K562 (cell line): ENCODE measurements around the gene NDUFS5.
"Not testable (repeated sequence)": the region's sequence is repeated elsewhere in the genome, so short reads cannot be mapped to it uniquely, and the experiment has no call there.

Experiments
- FOS ChIP-seq: IDR thresholded peaks from 3 replicates; pipeline ENCODE4 v1.6.1; 2011; ENCODE audit not compliant: insufficient read length; ENCODE audit errors: extremely low read depth
- FOXM1 ChIP-seq, 2 experiments: fragments of 450-650 bp in 1 of 2; sonication (generic) in 1 of 2; formaldehyde crosslinking in 1 of 2; IDR thresholded peaks; 2 replicates each; pipeline versions ENCODE4 v1.6.1 to v1.9.0; 2017 to 2022; ENCODE audit warnings: low read depth in 2 of 2, mild to moderate bottlenecking in 2 of 2, missing genetic modification reagents in 1 of 2, moderate library complexity in 1 of 2
- POLR2AphosphoS5 ChIP-seq: IDR thresholded peaks from 2 replicates; pipeline ENCODE4 v1.6.1; 2011; ENCODE audit warnings: mild to moderate bottlenecking, low read depth, low read length, moderate library complexity; ENCODE audit not compliant: control insufficient read depth, insufficient read depth
- SMAD1 ChIP-seq: fragments of 150-350 bp; IDR thresholded peaks from 2 replicates; pipeline ENCODE4 v1.6.1; 2014; ENCODE audit warnings: low read length, low read depth; ENCODE audit not compliant: partially characterized antibody
- SRSF7 ChIP-seq: fragments of 200-400 bp; formaldehyde crosslinking; optimal IDR thresholded peaks from 2 replicates; pipeline ENCODE3; 2017; ENCODE audit warnings: mild to moderate bottlenecking, low read depth, low read length
- USF1 ChIP-seq: sonication (generic); formaldehyde crosslinking; IDR thresholded peaks from 2 replicates; pipeline ENCODE4 v1.9.0; 2022; ENCODE audit warnings: mild to moderate bottlenecking, missing genetic modification reagents
- ZBTB34 ChIP-seq: fragments of 250-450 bp; sonication (Bioruptor Pico); IDR thresholded peaks from 2 replicates; pipeline ENCODE4 v1.8.0; 2021; ENCODE audit warnings: mild to moderate bottlenecking, moderate library complexity
- ZNF274 ChIP-seq: IDR thresholded peaks from 2 replicates; pipeline ENCODE4 v1.6.1; 2011; ENCODE audit warnings: low read depth, mild to moderate bottlenecking, low read length, moderate library complexity, borderline replicate concordance
- ZNF431 ChIP-seq: sonication (generic); formaldehyde crosslinking; IDR thresholded peaks from 2 replicates; pipeline ENCODE4 v1.8.0; 2022; ENCODE audit warnings: mild to moderate bottlenecking, missing genetic modification reagents
- ZNF764 ChIP-seq: fragments of 250-450 bp; sonication (Bioruptor Pico); IDR thresholded peaks from 2 replicates; pipeline ENCODE4 v1.4.0; 2020; ENCODE audit warnings: low read depth, mild to moderate bottlenecking, moderate library complexity
- TF ChIP-seq, protein P1 (sequence below), 3 experiments: IDR thresholded peaks in 2 of 3; conservative IDR thresholded peaks in 1 of 3; 2 replicates each; pipeline ENCODE4 v1.5.1; 2011 to 2012; ENCODE audit warnings: low read length in 3 of 3, mild to moderate bottlenecking in 3 of 3, control low read depth in 2 of 3, improper control_type of control experiment in 1 of 3, inconsistent platforms in 1 of 3, low read depth in 1 of 3, mixed read lengths in 1 of 3, moderate library complexity in 1 of 3; ENCODE audit not compliant: insufficient read depth in 2 of 3
- TF ChIP-seq, protein P2 (sequence below): sonication (generic); formaldehyde crosslinking; IDR thresholded peaks from 2 replicates; pipeline ENCODE4 v1.8.1; 2022; ENCODE audit warnings: missing genetic modification reagents

- TF ChIP-seq, protein P1, sequence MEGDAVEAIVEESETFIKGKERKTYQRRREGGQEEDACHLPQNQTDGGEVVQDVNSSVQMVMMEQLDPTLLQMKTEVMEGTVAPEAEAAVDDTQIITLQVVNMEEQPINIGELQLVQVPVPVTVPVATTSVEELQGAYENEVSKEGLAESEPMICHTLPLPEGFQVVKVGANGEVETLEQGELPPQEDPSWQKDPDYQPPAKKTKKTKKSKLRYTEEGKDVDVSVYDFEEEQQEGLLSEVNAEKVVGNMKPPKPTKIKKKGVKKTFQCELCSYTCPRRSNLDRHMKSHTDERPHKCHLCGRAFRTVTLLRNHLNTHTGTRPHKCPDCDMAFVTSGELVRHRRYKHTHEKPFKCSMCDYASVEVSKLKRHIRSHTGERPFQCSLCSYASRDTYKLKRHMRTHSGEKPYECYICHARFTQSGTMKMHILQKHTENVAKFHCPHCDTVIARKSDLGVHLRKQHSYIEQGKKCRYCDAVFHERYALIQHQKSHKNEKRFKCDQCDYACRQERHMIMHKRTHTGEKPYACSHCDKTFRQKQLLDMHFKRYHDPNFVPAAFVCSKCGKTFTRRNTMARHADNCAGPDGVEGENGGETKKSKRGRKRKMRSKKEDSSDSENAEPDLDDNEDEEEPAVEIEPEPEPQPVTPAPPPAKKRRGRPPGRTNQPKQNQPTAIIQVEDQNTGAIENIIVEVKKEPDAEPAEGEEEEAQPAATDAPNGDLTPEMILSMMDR (IDR thresholded peaks at IDR 0.05 in 2 of 3, conservative IDR thresholded peaks at IDR 0.05 in 1 of 3; ENCODE audit: insufficient read depth in 2 of 3, low read depth in 1 of 3, low read length in 3 of 3) = not testable (repeated sequence)
- not testable (repeated sequence) for TF ChIP-seq ZNF431 (CRISPR knock-in tag); SMAD1; FOS; ZBTB34 (CRISPR knock-in tag); ZNF274; SRSF7; POLR2AphosphoS5; USF1; FOXM1 (IDR thresholded peaks at IDR 0.05; ENCODE audit: low read depth); FOXM1 (CRISPR knock-in tag; IDR thresholded peaks at IDR 0.05; ENCODE audit: low read depth); ZNF764 (CRISPR knock-in tag)
- TF ChIP-seq, protein P2, sequence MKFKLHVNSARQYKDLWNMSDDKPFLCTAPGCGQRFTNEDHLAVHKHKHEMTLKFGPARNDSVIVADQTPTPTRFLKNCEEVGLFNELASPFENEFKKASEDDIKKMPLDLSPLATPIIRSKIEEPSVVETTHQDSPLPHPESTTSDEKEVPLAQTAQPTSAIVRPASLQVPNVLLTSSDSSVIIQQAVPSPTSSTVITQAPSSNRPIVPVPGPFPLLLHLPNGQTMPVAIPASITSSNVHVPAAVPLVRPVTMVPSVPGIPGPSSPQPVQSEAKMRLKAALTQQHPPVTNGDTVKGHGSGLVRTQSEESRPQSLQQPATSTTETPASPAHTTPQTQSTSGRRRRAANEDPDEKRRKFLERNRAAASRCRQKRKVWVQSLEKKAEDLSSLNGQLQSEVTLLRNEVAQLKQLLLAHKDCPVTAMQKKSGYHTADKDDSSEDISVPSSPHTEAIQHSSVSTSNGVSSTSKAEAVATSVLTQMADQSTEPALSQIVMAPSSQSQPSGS = not testable (repeated sequence)
Measured at GRCh38 chr1:39055213-39055710, 29.1 kb downstream of the NDUFS5 start.
